ENCODE measurements around the gene CIDEB. TPM values are rescaled to one million over a fixed set of nuclear protein-coding genes. Genes with fewer than 3 reads are reported as not detected.

The CIDEB gene
- total RNA-seq, 1 experiment from 2014 or later: not detected

GRCh38 chr14:24299255-24300191 lies 8.3 kb downstream of the CIDEB start, which contains the start of the genes DHRS1 and NOP9:
TSS of gene DHRS1 (minus strand) at chr14:24299780. CDS start at chr14:24299106, 674 bp downstream.
TSS of gene NOP9 (plus strand) at chr14:24299850. CDS start at chr14:24299955, 105 bp downstream.
- DNase-seq (ENCODE audit: low spot score): peak; percentile 90
- H3K36me3 ChIP-seq (ENCODE audit: insufficient read depth, low read length, poor library complexity, severe bottlenecking): peaks cover 29% of the 10 kb centered on the region
- intact Hi-C loops (cut with micrococcal nuclease; ENCODE audit: unreplicated experiment): loop anchor here (5.0 kb wide), 1 partner anchor 242 kb away; no protein-coding TSS in a partner anchor
- ChIA-PET CTCF (interaction anchor here (0.8 to 1.7 kb wide), 3 partner anchors 9 to 57 kb away, joined by 3 to 9 read pairs (median 7); partner anchors contain the start of gene TINF2), POLR2A (ENCODE audit: low non-redundant PET) (interaction anchor here (0.5 to 1.1 kb wide), 3 partner anchors 10 to 313 kb away, joined by 4 read pairs; partner anchors contain the start of gene LTB4R2)
- H3K9me3 ChIP-seq (ENCODE audit: low read depth, low read length, poor library complexity, severe bottlenecking): no peaks in the 10 kb centered on the region
- no peaks in the 10 kb centered on the region for H3K4me1 ChIP-seq (ENCODE audit: insufficient read depth, low read length, poor library complexity, severe bottlenecking)
- H3K27ac ChIP-seq (ENCODE audit: low read depth, low read length, poor library complexity, severe bottlenecking): peak within 1 kb of the TSS; percentile 82
- H3K4me3 ChIP-seq (ENCODE audit: low read depth, low read length, poor library complexity, severe bottlenecking): peak within 1 kb of the TSS; percentile 92
- BruUV-seq (replicated peaks): TSS peak; percentile 64
- no peaks in the 10 kb centered on the region for H3K27me3 ChIP-seq (replicated peaks; ENCODE audit: insufficient read depth, low read depth, low read length, poor library complexity)
- no peak for TF ChIP-seq CTCF (conservative IDR thresholded peaks at IDR 0.05; ENCODE audit: low read depth, low read length)
- TF ChIP-seq EZH2 (IDR thresholded peaks at IDR 0.05; ENCODE audit: borderline replicate concordance, low read depth, low read length, poor library complexity, severe bottlenecking): no peak

GRCh38 chr14:24298892-24299254 lies 8.9 kb downstream of the CIDEB start:
- no peaks in the 10 kb centered on the region for H3K4me1 ChIP-seq (ENCODE audit: insufficient read depth, low read length, poor library complexity, severe bottlenecking)
- peaks cover 23% of the 10 kb centered on the region for H3K36me3 ChIP-seq (ENCODE audit: insufficient read depth, low read length, poor library complexity, severe bottlenecking)
- DNase-seq (ENCODE audit: low spot score): peak; percentile 20
- POLR2A ChIA-PET (ENCODE audit: low non-redundant PET): no interaction called here
- H3K9me3 ChIP-seq (ENCODE audit: low read depth, low read length, poor library complexity, severe bottlenecking): no peaks in the 10 kb centered on the region
- no peak for TF ChIP-seq EZH2 (IDR thresholded peaks at IDR 0.05; ENCODE audit: borderline replicate concordance, low read depth, low read length, poor library complexity, severe bottlenecking)
- TF ChIP-seq CTCF (conservative IDR thresholded peaks at IDR 0.05; ENCODE audit: low read depth, low read length): no peak
- intact Hi-C loops (cut with micrococcal nuclease; ENCODE audit: unreplicated experiment): loop anchor here (5.0 kb wide), 1 partner anchor 242 kb away; no protein-coding TSS in a partner anchor
- BruUV-seq (replicated peaks): no TSS peak
- H3K27me3 ChIP-seq (replicated peaks; ENCODE audit: insufficient read depth, low read depth, low read length, poor library complexity): no peaks in the 10 kb centered on the region
- H3K27ac ChIP-seq (ENCODE audit: low read depth, low read length, poor library complexity, severe bottlenecking): peak overlapping the region; percentile 82
- CTCF ChIA-PET: interaction anchor here (1.2 to 1.7 kb wide), 2 partner anchors 10 to 56 kb away, joined by 7 to 9 read pairs; partner anchors contain the start of gene TINF2
- H3K4me3 ChIP-seq (ENCODE audit: low read depth, low read length, poor library complexity, severe bottlenecking): peak overlapping the region; percentile 92

DNA sequence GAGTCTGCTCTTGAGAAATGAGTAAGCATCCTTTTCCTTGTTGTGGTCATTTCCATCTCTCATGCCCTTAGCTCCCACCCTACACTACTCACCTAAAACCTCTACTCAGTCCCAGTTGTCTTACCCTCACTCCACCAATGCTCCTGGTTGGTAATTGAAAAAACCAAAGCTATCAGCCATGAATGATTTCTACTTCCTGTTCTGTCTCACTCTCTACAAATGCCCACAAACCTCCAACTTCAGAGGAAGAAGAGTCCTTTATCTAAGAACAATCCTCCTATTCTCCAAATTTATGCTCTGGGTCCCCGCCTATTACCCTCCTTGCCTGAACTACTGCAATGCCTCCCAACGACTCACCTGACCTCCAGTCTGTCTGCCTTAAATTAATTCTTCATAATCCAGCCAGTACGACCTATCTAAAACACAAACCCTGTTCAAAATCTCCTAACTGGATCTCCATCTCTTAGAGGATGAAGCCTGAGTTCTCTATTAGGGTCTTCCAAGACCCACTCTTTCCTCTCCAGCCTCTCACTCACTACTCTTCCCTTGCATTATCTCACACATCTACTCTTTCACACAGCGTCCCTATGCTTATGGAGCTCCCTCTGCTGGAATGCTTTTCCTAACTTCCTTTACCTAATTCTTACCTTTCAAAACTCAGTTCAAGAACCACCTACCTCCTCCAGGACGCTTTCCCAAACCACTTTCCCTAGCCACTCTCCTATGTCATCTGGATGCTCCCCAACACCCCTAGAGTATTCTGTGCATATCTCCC lies 10.4 kb downstream of the CIDEB start:
- peaks cover 9% of the 10 kb centered on the region for H3K36me3 ChIP-seq (ENCODE audit: insufficient read depth, low read length, poor library complexity, severe bottlenecking)
- no peaks in the 10 kb centered on the region for H3K27me3 ChIP-seq (replicated peaks; ENCODE audit: insufficient read depth, low read depth, low read length, poor library complexity)
- no peak overlapping the region for H3K4me3 ChIP-seq (ENCODE audit: low read depth, low read length, poor library complexity, severe bottlenecking)
- TF ChIP-seq CTCF (conservative IDR thresholded peaks at IDR 0.05; ENCODE audit: low read depth, low read length) (peak; percentile 64), EZH2 (IDR thresholded peaks at IDR 0.05; ENCODE audit: borderline replicate concordance, low read depth, low read length, poor library complexity, severe bottlenecking) (no peak)
- intact Hi-C loops (cut with micrococcal nuclease; ENCODE audit: unreplicated experiment): loop anchor here (1.0 to 5.0 kb wide), 3 partner anchors 54 to 283 kb away; no protein-coding TSS in a partner anchor
- DNase-seq (ENCODE audit: low spot score): peak; percentile 45
- H3K4me1 ChIP-seq (ENCODE audit: insufficient read depth, low read length, poor library complexity, severe bottlenecking): no peaks in the 10 kb centered on the region
- ChIA-PET POLR2A (ENCODE audit: low non-redundant PET) (no interaction called here), CTCF (interaction anchor here (0.8 to 2.2 kb wide), 9 partner anchors 10 to 239 kb away, joined by 3 to 36 read pairs (median 6); partner anchors contain the start of genes CIDEB, MDP1, RABGGTA and TINF2)
- no peaks in the 10 kb centered on the region for H3K9me3 ChIP-seq (ENCODE audit: low read depth, low read length, poor library complexity, severe bottlenecking)
- BruUV-seq (replicated peaks): no TSS peak
- H3K27ac ChIP-seq (ENCODE audit: low read depth, low read length, poor library complexity, severe bottlenecking): no peak overlapping the region

All from A673 (cell line).